ENCODE data around the gene ITPR3.

DNA sequence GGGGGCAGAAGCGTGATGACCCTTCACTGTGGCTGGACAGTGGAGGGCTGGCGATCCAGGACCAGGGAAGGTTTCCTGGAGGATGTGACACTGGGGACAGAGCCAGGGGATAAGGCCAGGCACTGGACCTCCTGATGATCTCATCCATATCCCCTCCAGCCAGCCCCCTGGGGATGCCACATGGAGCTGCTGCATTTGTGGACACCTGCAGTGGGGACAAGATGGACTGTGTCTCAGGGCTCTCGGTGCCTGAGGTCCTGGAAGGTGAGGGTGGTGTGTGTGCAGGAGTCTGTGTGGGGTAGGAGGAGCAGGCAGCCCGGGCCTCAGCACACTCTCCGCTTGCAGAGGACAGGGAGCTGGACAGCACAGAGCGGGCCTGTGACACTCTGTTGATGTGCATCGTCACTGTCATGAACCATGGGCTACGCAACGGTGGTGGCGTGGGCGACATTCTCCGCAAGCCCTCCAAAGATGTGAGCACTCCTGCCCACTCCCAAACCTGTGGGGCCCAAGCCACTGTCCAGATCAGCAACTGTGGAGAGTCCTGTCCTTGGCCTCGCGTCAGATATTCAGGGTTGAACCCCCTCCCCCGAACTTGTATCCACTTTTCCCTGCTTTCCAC lies 70.4 kb downstream of the ITPR3 start:
- no peak for TF ChIP-seq POLR2AphosphoS5 (IDR thresholded peaks at IDR 0.05)
- TF ChIP-seq, protein P1, sequence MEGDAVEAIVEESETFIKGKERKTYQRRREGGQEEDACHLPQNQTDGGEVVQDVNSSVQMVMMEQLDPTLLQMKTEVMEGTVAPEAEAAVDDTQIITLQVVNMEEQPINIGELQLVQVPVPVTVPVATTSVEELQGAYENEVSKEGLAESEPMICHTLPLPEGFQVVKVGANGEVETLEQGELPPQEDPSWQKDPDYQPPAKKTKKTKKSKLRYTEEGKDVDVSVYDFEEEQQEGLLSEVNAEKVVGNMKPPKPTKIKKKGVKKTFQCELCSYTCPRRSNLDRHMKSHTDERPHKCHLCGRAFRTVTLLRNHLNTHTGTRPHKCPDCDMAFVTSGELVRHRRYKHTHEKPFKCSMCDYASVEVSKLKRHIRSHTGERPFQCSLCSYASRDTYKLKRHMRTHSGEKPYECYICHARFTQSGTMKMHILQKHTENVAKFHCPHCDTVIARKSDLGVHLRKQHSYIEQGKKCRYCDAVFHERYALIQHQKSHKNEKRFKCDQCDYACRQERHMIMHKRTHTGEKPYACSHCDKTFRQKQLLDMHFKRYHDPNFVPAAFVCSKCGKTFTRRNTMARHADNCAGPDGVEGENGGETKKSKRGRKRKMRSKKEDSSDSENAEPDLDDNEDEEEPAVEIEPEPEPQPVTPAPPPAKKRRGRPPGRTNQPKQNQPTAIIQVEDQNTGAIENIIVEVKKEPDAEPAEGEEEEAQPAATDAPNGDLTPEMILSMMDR (IDR thresholded peaks at IDR 0.05) = no peak
